MCF 10A (cell line): Measurements from ENCODE around the gene FAM32A. TPM values are rescaled to one million over a fixed set of nuclear protein-coding genes. Genes with fewer than 3 reads are reported as not detected.

Experiments used
- BruUV-seq: library from RNA; stranded (reverse); fragments of 400-500 nt; replicated peaks from 2 replicates; lab custom pipeline; 2021; lab: Mats Ljungman, UMichigan
- CTCF ChIA-PET: fragments of 300-600 bp; sonication (Branson Sonifier 250); formaldehyde crosslinking; extraction: SDS; loops from one replicate; lab custom pipeline; 2021; ENCODE audit warnings: antibody characterized with exemption, inconsistent platforms; lab: Yijun Ruan, JAX
- POLR2A ChIA-PET: fragments of 300-600, 350-650 bp; sonication (Branson Sonifier 250); formaldehyde crosslinking; extraction: SDS; loops from one replicate; lab custom pipeline; 2020; ENCODE audit warnings: antibody characterized with exemption, inconsistent platforms; lab: Yijun Ruan, JAX
- DNase-seq: peaks from one replicate; pipeline ENCODE4 v3.0.0-alpha.2; 2018; ENCODE audit not compliant: unreplicated experiment
- H3K27ac Mint-ChIP-seq: one replicate; pipeline ENCODE4 v1.8.0; 2022; ENCODE audit warnings: mild to moderate bottlenecking, low read depth, mixed read lengths; ENCODE audit not compliant: unreplicated experiment
- H3K27me3 Mint-ChIP-seq: one replicate; pipeline ENCODE4 v1.8.0; 2022; ENCODE audit warnings: mixed read lengths; ENCODE audit not compliant: insufficient read depth, unreplicated experiment
- H3K36me3 Mint-ChIP-seq: one replicate; pipeline ENCODE4 v1.8.0; 2022; ENCODE audit warnings: mild to moderate bottlenecking, moderate library complexity, mixed read lengths; ENCODE audit not compliant: insufficient read depth, unreplicated experiment
- H3K4me1 Mint-ChIP-seq: one replicate; pipeline ENCODE4 v1.8.0; 2022; ENCODE audit warnings: mixed read lengths; ENCODE audit not compliant: insufficient read depth, unreplicated experiment
- H3K4me3 Mint-ChIP-seq: one replicate; pipeline ENCODE4 v1.8.0; 2022; ENCODE audit warnings: mild to moderate bottlenecking, moderate library complexity, mixed read lengths; ENCODE audit not compliant: unreplicated experiment
- H3K9me3 Mint-ChIP-seq: one replicate; pipeline ENCODE4 v1.8.0; 2022; ENCODE audit warnings: mixed read lengths; ENCODE audit not compliant: unreplicated experiment
- CTCF ChIP-seq: fragments of 200-600 bp; IDR thresholded peaks from one replicate; pipeline ENCODE4 v1.8.0; 2022; ENCODE audit warnings: antibody characterized with exemption, mild to moderate bottlenecking; ENCODE audit not compliant: unreplicated experiment
- intact Hi-C: fragments of 100-400 bp; cut with micrococcal nuclease; formaldehyde crosslinking; loops from 2 replicates; pipeline ENCODE4 v1.14.1; 2022
- total RNA-seq: library from RNA; stranded (reverse); gene quantifications from 2 replicates; pipeline ENCODE4 v1.2.3, GENCODE V29; 2022

Gene FAM32A
- total RNA-seq, 1 experiment from 2014 or later = 48.1 TPM

DNA sequence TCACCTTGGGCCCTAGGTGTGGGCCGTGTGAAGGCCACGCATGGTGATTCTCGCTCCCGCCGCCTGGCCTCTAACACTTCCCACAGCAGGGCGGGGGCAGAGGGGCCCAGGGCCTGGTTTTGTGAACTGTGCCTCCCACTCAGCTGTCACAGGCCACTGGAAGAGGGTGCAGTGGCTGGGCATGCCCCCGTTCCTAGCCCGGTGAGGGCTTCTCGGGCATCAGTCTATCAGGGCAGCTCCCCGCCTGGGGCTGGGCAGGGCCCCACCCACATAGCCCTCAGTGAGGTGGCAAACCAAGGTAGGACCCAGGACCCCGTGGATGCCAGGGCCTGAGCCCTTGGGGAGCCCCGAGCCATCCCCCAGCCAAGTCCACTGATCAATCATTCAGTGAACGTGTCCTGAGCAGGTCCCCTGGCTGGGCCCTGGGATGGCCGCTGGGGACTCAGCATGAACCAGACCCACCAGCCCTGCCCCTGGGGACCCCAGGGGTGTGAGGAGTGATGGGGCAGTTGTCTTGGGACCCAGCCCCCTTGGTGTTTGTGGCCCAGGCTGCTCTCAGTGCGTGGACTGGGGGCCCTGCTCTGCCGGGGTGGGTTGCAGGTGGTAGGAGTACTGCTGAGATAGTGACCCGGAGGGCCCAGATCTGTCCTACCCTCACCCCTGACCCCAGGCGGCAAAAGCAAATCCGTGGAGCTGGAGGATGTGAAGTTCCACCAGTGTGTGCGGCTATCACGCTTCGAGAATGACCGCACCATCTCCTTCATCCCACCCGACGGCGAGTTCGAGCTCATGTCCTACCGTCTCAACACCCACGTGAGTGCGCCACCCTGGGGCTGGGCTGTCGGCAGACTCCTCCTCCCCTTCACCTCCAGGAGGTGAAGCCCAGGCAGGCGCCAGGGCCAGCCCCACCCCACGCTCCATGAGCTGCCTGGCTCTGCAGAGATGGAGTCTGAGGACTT, 41.9 kb downstream of the FAM32A start:
- Mint-ChIP-seq H3K27me3 (no peaks in the 10 kb centered on the region), H3K27ac (no peak overlapping the region), H3K9me3 (no peaks in the 10 kb centered on the region), H3K4me1 (no peaks in the 10 kb centered on the region), H3K4me3 (no peak overlapping the region), H3K36me3 (peaks cover 45% of the 10 kb centered on the region)
- intact Hi-C loops = no loop called here
- ChIA-PET POLR2A (interaction anchor here (0.6 kb wide), 1 partner anchor 1539 kb away, joined by 3 read pairs; no protein-coding TSS in a partner anchor), CTCF (interaction anchor here (0.8 to 1.1 kb wide), 3 partner anchors 19 to 155 kb away, joined by 3 read pairs; no protein-coding TSS in a partner anchor)
- TF ChIP-seq CTCF = no peak
- no peak for DNase-seq
- BruUV-seq = no TSS peak

DNA sequence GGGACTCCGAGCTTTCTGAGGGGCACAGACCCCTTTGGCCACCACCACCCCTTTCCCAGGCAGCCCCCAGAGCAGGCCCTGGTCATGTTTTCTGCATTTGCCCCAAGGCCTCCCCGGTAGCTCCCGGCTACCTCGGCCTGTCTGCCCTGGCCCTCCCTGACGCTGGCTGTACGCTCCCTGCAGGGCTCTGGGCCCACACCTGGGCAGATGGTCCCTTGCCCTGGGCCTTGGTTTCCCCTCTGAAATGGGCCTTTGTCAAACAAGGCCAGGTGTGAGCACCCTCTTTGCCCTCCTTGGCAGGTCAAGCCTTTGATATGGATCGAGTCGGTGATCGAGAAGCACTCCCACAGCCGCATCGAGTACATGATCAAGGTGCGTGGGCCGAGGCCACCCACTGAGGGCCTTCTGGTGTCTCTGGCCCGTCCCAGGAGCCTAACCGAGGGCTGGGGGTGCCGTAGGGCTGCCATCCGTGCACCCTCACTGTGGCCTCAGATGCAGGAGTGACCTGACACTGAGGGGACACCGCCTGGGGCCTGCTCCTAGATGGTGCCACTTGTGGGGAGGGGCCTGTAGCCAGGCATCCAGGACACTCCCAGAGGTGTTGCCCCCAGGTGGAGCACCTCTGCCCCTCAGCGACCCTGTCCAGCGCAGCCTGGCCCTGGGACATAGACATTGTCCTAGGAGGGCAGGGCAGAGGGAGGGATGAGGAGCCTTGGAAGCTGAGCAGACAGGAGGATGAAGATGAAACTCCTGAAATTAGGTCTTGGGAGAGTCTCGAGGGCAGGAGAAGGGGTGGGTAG, 42.8 kb downstream of the FAM32A start:
- Mint-ChIP-seq H3K27ac (no peak overlapping the region), H3K4me3 (no peak overlapping the region), H3K36me3 (peaks cover 45% of the 10 kb centered on the region), H3K4me1 (no peaks in the 10 kb centered on the region), H3K9me3 (no peaks in the 10 kb centered on the region), H3K27me3 (no peaks in the 10 kb centered on the region)
- DNase-seq = no peak
- intact Hi-C loops = no loop called here
- TF ChIP-seq CTCF = no peak
- ChIA-PET POLR2A (interaction anchor here (0.6 kb wide), 1 partner anchor 1540 kb away, joined by 3 read pairs; no protein-coding TSS in a partner anchor), CTCF (interaction anchor here (1.1 kb wide), 1 partner anchor 18 kb away, joined by 3 read pairs; no protein-coding TSS in a partner anchor)
- BruUV-seq = no TSS peak

DNA sequence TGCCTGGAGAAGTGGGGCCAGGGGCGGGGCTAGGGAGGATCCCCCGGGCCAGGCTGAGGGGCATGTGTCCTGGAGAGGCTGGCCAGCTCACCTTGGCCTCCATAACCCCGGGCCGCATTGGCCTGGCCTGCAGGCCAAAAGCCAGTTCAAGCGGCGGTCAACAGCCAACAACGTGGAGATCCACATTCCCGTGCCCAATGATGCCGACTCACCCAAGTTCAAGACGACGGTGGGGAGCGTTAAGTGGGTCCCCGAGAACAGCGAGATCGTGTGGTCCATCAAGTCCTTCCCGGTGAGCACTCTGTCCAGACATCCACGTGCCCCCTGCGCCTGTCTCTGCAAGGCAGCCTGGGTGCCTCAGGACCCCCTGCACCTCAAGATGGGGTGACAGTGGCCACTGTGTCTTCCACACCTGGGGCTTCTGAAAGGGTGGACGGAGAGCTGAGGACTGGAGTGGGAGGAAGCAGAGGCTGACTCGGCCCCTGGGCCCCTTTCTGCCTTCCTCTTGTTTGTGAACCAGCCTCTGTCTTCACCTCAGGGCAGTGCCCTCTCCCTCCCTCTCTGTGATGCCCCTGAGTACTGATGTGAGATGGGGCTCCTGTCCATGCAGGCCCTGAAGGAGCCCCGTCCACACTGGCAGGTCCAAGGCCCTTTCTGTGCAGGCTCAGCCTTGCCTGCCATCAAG, 43.6 kb downstream of the FAM32A start:
- no peak for TF ChIP-seq CTCF
- intact Hi-C loops = no loop called here
- Mint-ChIP-seq H3K27me3 (no peaks in the 10 kb centered on the region), H3K27ac (no peak overlapping the region), H3K36me3 (peaks cover 49% of the 10 kb centered on the region), H3K4me3 (no peak overlapping the region), H3K4me1 (no peaks in the 10 kb centered on the region), H3K9me3 (no peaks in the 10 kb centered on the region)
- no peak for DNase-seq
- ChIA-PET POLR2A (no interaction called here), CTCF (interaction anchor here (0.9 kb wide), 1 partner anchor 18 kb away, joined by 3 read pairs; no protein-coding TSS in a partner anchor)
- no TSS peak for BruUV-seq
